WI38 (cell line): ENCODE results near the gene RAMACL.

Experiments used
- H3K4me3 ChIP-seq: 2 replicates; pipeline ENCODE4 v1.5.1; 2011; ENCODE audit warnings: low read depth, mild to moderate bottlenecking, control low read depth, low read length
- TF ChIP-seq, protein P1 (sequence below): IDR thresholded peaks from 2 replicates; pipeline ENCODE4 v1.5.1; 2012; ENCODE audit warnings: low read depth, mild to moderate bottlenecking, control low read depth, low read length

Gene RAMACL

DNA sequence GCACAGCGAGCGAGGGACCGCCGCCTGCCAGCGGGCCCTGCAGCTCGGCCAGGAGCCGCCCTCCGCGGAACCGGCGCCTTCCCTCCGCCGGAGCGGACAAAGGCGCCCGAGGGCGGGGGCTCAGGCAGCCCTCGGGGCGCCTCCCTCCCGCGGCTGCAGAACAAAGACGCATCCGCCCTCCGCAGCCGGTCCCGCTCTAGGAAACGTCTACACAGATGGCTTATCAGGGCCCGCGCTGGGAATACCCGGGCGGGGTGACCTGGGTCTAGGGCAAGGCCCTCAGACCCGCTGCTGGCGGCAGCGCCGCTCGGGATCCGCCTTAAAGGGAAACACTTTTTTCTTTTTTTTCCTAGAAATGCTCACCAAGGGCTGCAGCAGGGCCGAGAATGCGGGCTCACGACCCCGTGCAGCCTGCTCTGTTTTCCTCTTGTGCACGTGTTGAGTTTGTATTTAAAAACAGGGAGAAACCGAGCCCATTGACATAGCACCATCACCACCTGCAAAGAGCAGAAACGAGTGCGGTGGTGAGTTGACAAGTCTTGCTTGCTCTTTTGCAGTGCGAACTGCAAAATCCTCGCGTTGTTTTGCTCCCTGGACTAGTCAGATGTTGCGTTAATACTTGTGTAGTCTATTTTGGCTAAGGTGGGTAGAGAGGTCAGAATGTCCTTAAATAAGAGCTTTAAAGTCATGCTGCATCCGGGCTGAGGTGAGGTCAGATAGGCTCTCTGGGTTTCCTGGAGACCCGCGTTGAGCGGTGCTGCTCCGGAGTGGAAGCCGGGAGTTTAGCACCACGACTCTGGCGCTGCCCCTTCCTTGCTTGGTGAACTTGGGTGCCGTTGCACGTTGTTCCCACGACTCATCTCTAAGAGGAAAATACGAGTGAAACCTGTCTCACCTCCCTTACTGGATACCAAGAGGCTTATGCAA lies 41.7 kb upstream of the RAMACL start:
- TF ChIP-seq, protein P1, sequence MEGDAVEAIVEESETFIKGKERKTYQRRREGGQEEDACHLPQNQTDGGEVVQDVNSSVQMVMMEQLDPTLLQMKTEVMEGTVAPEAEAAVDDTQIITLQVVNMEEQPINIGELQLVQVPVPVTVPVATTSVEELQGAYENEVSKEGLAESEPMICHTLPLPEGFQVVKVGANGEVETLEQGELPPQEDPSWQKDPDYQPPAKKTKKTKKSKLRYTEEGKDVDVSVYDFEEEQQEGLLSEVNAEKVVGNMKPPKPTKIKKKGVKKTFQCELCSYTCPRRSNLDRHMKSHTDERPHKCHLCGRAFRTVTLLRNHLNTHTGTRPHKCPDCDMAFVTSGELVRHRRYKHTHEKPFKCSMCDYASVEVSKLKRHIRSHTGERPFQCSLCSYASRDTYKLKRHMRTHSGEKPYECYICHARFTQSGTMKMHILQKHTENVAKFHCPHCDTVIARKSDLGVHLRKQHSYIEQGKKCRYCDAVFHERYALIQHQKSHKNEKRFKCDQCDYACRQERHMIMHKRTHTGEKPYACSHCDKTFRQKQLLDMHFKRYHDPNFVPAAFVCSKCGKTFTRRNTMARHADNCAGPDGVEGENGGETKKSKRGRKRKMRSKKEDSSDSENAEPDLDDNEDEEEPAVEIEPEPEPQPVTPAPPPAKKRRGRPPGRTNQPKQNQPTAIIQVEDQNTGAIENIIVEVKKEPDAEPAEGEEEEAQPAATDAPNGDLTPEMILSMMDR: no peak
- H3K4me3 ChIP-seq: peak overlapping the region; percentile 69

DNA sequence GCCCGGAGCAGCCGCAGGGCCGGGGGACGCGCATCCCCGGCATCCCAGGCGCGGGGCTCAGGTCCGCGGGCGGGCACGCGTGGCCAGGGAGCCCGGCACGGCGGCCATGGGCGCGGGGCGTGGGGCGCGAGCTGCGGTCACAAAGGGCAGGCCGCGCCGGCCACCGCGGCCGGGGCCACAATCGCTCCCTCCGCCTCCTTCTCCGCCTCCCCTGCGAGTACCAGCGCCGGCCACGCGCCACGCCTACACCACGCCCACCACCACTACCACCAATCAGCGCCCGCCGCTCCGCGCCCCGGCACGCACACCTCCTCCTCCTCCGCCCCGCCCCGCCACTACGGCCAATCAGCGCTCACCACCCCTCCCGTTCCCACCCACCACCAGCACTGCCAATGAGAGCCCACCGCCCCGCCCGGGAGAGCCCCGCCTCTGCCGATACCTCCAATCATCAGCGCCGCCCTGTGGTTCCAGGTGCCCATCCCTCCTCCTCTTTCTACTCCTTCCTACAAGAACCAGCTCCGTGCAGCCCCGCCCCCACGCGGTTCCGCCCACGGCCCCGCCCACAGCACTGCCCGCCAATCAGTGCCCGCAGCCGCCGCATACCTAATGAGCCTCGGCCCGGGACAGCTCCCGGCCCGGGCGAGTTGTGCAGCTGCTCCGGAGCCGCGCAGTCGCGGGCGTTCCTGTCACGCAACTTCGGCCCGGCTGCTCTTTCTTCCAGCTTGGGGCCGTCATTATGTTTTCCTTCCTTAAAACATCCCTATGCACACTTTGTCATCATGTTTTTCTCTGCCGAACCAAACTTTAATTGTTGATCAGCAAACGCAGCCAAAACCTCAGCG lies 40.8 kb upstream of the RAMACL start, which contains the start of gene RPS6KA2:
Gene RPS6KA2, minus strand, starts transcription at position 219 of the 842 bp plus-strand sequence. CDS start 232 bp downstream, outside the sequence.
- TF ChIP-seq, protein P1: no peak
- H3K4me3 ChIP-seq: peak within 1 kb of the TSS; percentile 93

GRCh38 chr6:166626177-166627032 lies 39.9 kb upstream of the RAMACL start:
- H3K4me3 ChIP-seq: peak overlapping the region; percentile 93
- TF ChIP-seq, protein P1: no peak

- peak overlapping the region; percentile 93 for H3K4me3 ChIP-seq
- TF ChIP-seq, protein P1: no peak
These were observed 38.9 kb upstream of the RAMACL start for GRCh38 chr6:166625356-166625755.

GRCh38 chr6:166624275-166624674 lies 37.8 kb upstream of the RAMACL start:
- TF ChIP-seq, protein P1: no peak
- no peak overlapping the region for H3K4me3 ChIP-seq

DNA sequence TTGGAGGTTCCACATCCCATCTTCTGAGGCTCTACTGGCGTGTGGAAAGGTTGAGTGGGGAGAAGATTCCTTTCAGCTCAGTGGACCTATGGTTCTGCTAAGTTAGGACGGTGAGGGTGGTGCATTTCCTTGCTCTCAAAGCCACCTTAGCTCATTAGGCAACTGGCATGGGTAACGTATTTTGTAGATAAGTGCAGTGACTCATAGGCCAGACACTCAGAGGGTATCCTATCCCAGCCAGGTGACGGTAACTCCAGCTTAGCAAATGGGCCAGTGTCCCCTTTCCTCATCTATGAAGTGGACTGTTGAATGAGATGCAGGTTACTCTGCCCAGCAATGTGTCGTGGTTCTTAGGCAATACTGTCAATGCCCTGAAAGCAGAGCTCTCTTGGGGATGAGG lies 36.8 kb upstream of the RAMACL start:
- TF ChIP-seq, protein P1: no peak
- no peak overlapping the region for H3K4me3 ChIP-seq
